Measurements from ENCODE around the gene GZMM.
"Not testable (repeated sequence)": the region's sequence is repeated elsewhere in the genome, so short reads cannot be mapped to it uniquely, and the experiment has no call there.

The GZMM gene

DNA sequence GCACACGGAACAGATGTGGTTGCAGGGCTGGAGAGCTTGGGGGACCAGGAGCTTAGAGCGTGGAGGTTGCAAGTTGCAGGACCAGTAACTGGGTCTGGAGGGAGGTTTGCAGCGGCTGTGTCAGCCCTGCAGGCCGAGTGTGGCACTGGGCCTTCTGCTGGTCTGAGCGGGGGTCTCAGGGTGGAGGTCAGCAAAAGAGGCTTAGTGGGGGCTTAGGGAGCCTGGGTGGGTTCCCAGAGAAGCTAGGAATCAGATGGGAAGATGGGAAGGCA, 40.1 kb downstream of the GZMM start:
- no peak for DNase-seq

- DNase-seq: peak; percentile 64 to 69
These were observed 40.6 kb downstream of the GZMM start for GRCh38 chr19:584240-585001.

DNA sequence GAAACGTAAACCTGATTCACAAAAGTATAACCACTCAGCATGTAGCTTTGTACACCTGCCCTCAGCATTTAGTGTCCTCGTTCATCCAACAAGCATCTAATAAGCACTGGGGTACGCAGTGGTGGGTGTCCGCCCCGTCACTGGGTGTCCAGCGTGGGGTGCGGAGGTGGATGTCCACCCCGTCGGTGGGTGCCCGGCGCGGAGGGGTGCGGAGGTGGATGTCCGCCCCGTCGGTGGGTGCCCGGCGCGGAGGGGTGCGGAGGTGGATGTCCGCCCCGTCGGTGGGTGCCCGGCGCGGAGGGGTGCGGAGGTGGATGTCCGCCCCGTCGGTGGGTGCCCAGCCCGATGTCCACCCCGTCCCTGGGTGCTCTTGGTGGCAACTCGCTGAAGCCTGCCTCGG, 41.3 kb downstream of the GZMM start:
- DNase-seq: not testable (repeated sequence)

- no peak for DNase-seq
These were observed 41.8 kb downstream of the GZMM start for GRCh38 chr19:585551-586110.

GRCh38 chr19:588093-588740, 44.4 kb downstream of the GZMM start:
- peak; percentile 77 to 81 for DNase-seq

GRCh38 chr19:588741-589692, 45.2 kb downstream of the GZMM start:
- DNase-seq: no peak

- DNase-seq: no peak
These were observed 46.0 kb downstream of the GZMM start, which contains the start of gene HCN2 for GRCh38 chr19:589693-590395. Gene HCN2, plus strand, starts transcription at chr19:589881. Its CDS starts 65 bp downstream, at chr19:589946.

DNA sequence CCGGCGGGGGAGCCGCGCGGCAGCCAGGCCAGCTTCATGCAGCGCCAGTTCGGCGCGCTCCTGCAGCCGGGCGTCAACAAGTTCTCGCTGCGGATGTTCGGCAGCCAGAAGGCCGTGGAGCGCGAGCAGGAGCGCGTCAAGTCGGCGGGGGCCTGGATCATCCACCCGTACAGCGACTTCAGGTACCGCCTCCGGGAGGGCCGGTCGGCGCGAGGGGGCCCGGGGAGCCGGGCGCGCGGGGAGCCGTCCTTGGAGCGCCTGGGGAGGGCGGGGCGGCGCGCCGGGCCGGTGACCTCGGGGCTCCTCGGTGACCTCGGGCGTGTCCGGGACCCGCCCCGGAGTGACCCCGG, 46.5 kb downstream of the GZMM start:
- DNase-seq: peak in 1 of 2 experiments; percentile 44

DNA sequence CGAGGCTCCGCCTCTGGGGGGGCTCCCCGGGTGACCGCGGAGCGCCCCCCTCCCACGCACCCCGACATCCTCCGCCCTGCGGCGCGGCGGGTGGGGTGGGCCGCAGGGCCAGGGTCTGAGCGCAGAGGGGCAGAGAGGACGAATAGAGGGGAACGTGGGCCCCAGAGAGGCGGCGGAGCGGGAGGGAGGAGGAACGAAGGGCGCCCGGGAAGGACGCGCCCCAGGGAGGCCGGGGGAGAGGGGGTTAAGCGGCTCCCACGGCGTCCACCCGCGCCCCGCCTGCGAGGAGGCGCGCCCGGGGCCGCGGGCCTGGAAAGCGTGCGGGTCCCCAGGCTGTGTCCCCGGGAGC, 46.9 kb downstream of the GZMM start:
- DNase-seq: no peak

GRCh38 chr19:591099-591958, 47.5 kb downstream of the GZMM start:
- DNase-seq: no peak

DNA sequence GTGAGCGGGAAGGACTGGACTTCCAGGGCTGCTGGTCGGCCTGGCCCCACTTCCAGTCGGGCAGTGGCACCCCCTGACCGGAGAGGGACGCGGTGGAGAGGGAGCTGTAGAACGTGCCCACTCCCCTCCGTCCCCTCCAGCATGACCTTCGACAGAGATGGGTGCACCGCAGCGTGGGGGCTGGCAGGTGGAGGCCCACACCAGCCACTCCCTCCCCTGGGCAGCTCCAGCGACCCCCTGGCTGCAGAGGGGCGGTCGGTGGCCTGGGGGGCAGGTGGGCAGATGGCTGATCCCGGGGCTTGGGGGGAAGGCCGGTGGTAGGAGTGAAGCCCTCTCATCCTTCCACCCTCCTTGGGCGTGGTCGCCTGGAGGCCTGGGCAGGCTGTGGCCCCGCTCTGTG, 48.2 kb downstream of the GZMM start:
- no peak for DNase-seq

GRCh38 chr19:593055-593454, 49.2 kb downstream of the GZMM start:
- no peak for DNase-seq

GRCh38 chr19:593505-593904, 49.7 kb downstream of the GZMM start:
- DNase-seq: no peak

- no peak for DNase-seq
These were observed 50.5 kb downstream of the GZMM start for GRCh38 chr19:594265-594870.

GRCh38 chr19:595326-596262, 51.7 kb downstream of the GZMM start:
- no peak for DNase-seq

- no peak for DNase-seq
These were observed 52.4 kb downstream of the GZMM start for GRCh38 chr19:596263-596655.

DNA sequence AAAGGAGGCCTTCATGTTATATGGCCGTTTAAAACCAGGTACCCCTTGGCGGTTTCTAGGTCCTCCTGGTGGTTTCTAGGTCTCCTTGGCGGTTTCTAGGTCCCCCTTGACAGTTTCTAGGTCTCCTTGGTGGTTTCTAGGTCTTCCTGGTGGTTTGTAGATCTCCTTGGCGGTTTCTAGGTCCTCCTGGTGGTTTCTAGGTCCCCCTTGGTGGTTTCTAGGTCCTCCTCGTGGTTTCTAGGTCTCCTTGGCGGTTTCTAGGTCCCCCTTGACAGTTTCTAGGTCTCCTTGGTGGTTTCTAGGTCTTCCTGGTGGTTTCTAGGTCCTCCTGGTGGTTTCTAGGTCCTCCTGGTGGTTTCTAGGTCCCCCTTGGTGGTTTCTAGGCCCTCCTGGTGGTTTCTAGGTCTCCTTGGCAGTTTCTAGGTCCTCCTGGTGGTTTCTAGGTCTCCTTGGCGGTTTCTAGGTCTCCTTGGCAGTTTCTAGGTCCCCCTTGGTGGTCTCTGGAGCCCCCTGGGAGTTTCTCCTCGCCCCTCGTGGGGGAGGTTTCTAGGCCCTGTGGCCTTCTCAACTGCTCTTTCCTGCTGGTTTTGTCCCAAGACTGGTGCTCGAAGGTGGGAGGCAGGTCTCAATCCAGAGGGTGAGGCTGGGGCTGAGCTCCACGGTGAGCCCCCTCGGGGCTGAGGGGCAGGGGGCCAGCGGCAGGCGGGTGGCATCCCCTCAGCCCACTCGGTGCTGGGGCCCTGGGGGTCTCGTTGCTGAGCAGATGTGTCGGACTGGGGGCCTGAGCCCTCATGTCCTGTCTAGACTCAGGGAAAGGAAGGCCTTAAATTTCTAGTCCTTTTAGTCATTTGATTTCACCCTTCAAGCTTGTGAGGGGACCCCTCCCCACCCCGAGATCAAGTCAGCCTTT, 53.8 kb downstream of the GZMM start:
- DNase-seq: no peak
